HG02981 (cell line): Measurements from ENCODE around the gene COL28A1.
"Not testable (repeated sequence)": the region's sequence is repeated elsewhere in the genome, so short reads cannot be mapped to it uniquely, and the experiment has no call there.

ENCODE experiments used
- ATAC-seq: cut with Tn5 transposase; IDR thresholded peaks from one replicate; pipeline ENCODE4 v1.9.1; 2021; ENCODE audit warnings: mild to moderate bottlenecking, moderate library complexity; ENCODE audit not compliant: unreplicated experiment

COL28A1 gene

DNA sequence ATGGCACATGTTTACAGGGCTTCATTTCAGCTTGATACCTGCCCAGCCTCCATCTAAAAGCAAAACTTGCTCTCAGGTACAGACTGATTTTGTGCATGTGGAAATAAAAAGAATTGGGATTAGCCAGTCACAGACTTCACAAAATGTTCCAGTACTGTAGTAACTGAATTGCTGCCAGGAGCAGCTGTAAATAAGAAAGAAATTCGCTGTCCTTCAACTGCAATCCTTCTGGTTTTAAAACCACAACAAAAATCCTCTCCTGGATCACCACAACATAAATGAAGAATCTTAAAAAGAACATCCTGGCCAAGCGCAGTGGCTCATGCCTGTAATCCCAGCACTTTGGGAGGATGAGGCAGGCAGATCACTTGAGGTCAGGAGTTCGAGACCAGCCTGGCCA lies 27.1 kb upstream of the COL28A1 start:
- ATAC-seq: no peak

- ATAC-seq: not testable (repeated sequence)
Measured at GRCh38 chr7:7561591-7561990, 25.9 kb upstream of the COL28A1 start.

DNA sequence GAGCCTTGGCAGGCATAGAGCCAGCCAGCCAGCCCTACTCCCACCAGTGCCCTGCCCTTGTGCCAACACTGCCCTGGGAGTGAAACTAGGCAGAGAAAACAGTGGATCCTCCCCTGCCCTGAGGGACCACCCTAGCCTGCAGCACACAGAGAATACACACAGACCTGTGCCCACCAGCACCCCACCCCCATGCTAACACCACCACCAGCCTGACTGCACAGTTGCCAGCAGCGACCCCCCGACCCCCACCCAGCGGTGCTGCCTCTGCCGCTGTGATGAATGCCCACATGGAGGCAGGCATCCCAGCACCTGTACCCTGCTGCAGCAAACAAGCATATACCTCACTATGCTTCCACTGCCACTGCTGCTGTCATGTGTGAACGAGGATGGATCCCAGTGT lies 21.6 kb upstream of the COL28A1 start:
- ATAC-seq: no peak

DNA sequence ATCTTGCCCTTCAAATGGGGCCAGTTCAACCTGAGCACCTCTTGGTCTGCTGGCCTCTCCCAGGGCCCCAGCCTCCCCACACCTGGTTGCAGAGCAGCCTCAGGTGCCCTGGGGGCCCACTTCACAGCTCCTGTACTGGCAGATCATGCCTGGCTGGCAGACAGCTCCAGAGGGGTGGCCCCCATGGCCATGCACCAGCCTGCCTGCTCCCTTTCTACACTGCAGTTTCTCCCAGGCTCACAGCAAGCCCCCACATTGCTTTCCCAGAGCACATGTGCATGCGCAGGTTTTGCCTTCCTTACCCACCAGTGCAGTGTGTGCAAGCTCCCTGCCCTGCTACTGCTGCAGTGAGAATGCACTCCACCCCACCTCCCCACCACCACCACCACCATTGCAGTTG lies 21.2 kb upstream of the COL28A1 start:
- ATAC-seq: no peak

- no peak for ATAC-seq
Measured at GRCh38 chr7:7554649-7555575, 19.2 kb upstream of the COL28A1 start.

DNA sequence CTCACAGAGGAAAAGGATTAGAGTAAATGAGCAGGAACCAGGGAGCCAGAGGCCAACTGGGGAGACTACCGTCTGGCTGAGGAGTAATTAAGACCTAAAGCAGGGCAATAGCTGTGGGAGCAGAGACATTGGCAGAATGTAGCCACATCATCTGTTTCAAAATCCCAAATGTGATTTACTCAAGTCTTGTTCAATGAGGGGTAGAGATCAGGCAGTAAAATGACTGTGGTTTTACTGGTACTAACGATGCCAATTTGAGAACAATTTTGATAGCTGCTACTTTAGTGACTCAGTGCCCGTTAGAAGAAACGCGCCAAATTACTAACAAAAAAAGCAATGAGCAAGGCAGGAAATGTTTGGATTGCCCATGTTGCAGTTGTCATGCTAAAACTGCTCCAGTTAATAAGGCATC lies 18.4 kb upstream of the COL28A1 start:
- ATAC-seq: no peak

- no peak for ATAC-seq
Measured at GRCh38 chr7:7553386-7553785, 17.7 kb upstream of the COL28A1 start.

GRCh38 chr7:7552199-7552598 lies 16.5 kb upstream of the COL28A1 start:
- no peak for ATAC-seq

DNA sequence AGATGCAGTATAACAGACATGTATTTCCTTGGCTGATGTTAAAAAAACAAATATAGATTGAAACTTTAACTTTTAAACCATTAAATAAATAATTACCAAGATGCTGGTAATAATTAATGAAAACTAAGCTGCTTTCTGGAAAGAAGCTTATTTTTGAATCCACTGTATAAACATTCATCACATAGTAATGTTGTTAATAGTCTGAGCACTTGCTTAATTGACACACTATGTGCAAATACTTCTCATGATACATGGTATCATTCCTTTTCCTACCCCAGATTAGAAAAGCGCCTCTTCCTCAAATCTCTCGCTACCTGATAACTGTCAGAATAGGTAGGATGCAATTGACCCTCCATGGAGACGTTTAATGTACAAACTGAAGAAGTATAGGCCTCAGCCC lies 15.0 kb upstream of the COL28A1 start:
- ATAC-seq: no peak

DNA sequence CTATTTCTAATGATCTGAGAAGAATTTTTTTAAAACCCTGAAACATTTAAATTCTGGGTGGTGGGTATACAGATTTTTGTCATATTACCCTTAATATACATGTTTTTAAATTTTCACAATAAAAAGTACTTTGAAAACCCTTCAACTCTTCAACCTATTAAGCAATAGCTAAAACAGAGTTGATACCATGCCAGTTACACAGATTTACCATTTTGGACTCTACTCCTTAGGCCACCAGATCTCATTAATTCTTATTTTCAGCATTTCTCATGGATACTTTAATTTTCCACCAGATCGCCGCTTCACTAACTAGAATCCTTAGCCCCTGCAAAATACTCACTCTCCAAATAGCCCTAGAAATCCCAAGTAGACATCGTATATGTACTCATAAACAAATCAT lies 12.7 kb upstream of the COL28A1 start:
- ATAC-seq: no peak

DNA sequence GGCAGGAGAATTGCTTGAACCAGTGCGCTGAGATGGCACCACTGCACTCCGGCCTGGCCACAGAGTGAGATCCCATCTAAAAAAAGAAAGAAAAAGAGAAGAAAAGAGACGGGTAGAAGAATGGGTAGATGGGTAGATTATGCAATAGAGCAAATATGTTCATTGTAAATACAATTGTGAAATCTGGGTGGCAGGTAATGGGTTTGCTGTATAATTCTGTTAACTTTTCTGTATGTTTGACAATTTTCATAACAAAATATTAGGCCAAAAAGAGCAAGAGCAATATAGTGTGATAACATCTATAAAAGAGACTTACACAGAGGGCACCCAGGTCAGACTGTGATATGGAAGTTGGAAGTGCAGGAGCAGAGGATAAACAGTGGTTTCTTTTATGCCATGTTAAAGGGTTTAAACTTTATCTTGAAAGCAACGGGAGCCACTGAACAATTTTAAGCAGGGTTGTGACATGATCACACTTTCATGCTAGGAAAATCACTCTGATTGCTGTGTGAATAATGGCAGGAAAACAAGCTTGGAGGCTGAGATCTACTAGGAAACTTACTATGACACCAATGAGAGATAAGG lies 6.7 kb upstream of the COL28A1 start:
- no peak for ATAC-seq

DNA sequence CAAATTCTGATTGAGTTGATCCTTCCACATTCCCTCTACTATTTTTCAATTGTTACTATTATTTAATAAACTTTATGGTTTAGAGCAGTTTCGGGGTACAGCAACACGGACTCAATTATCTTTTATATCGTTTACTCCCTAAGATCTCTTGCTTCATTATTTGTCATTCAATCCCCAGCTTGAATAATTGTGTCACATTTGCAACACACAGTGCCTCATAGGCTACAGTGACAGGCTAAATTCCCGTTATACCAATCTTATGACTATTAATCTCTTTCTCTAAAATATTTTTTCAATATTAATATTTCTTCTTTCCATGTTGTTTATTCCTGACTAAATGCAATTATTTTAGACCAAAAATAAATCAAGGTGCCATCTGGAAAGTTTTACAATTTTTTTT lies 4.0 kb upstream of the COL28A1 start:
- ATAC-seq: no peak

DNA sequence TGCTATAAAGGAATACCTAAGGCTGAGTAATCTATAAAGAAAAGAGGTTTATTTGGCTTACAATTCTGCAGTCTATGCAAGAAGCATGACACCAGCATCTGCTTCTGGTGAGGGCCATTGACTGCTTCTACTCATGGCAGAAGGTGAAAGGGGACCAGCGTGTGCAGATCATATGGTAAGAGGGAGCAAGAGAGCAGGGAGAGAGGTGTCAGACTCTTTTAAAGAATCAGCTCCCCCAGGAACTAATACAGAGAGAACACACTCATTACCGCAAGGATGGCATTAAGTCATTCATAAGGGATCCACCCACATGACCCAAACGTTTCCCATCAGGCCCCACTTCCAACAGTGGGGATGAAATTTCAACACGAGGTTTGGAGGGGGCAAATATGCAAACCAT lies 3.5 kb upstream of the COL28A1 start:
- ATAC-seq: no peak

DNA sequence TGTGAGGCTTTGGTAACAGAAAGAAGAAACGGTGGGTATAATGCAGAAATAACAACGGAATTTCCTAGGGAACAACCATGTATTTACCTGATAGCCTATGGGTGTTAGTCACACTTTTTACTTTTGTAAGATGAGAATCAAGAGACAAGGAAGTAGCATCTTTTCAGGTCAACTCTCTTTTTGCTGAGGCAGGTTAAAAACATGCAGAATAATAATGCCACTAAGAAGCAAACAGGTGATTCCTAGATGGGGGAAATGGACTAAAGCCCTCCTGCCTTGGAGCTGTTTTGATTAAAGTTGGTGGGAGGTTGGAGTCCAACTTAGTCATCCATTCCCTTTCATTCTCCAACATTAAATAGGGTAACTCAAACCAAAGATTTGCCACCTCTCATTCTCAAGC lies 2.0 kb upstream of the COL28A1 start:
- no peak for ATAC-seq

DNA sequence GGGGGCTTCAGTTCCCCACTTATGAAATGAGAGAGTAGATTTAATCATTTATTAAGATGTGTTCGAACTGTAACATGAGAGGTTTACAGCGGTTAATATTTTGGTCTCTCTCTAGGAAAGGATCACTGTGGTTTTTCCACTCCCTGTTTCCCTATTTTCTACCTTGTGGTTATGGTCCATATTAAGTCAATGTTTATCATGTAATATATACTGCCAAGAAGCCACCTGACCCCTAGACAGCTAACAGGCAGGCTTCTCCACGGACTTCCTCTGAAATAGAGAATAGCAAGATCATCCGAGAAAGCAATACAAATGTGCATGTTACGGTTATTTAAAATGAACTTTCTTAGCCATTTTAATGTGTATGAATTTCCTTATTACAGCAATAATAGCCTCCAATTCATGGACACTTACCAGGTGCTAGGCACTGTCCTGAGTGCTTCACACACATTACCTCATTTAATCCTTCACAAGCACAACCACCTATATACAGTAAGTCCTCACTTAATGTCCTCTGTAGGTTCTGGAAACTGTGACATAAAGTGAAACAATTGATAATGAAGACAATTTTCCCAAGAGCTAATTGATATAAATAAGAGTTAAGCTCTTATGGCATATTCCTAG lies 835 bp upstream of the COL28A1 start:
- ATAC-seq: no peak

DNA sequence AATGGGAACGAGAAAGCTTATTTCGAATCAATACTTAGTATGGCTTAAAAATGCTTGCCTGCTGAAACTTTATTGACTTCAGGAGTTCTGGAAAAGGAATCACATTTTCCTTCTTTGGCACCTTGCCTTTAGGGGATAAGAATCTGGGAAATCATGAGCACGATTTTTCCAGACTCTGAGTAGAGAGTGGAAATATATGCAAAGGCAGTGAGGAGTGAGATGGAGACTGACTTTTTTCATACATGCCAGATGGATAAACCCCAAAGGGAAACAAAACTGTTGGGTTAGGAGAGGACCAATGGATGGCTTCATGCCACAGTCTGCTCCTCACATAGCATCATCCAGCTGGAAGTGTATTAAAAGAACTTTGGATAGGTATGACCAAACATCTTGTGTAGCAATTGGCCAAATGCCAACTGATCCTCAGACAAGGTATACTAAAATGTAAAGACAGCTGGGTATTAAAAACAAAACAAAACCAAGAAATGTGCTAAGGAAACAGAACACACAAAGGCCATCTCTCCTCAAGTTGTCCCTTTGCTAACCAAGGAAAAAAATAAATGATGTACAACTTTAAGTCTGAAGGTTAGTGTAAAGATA lies 1.7 kb downstream of the COL28A1 start:
- ATAC-seq: no peak

- no peak for ATAC-seq
Measured at GRCh38 chr7:7529328-7529727, 6.3 kb downstream of the COL28A1 start.

DNA sequence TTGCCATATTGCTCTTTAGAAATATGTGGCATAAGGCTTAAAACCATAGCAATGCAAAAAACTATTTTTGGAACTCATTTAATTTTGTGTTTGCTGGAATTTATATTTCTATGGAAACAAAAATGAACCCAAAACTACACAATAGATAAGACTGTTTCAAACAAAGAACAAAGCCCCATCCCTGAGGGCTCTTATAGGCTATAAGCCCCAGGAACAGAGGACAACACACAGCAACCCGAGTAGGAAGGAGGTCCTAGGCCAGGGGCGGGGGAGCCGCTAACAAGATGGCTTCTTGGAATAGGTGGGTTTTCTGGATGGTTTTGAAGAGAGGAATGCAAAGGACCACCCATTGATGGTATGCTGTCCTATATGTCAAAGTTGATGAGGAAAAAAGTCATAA lies 8.6 kb downstream of the COL28A1 start:
- no peak for ATAC-seq

- no peak for ATAC-seq
Measured at GRCh38 chr7:7526006-7526405, 9.7 kb downstream of the COL28A1 start.

- no peak for ATAC-seq
Measured at GRCh38 chr7:7524121-7524520, 11.6 kb downstream of the COL28A1 start.

- ATAC-seq: no peak
Measured at GRCh38 chr7:7522421-7522820, 13.3 kb downstream of the COL28A1 start.

- no peak for ATAC-seq
Measured at GRCh38 chr7:7521259-7521658, 14.4 kb downstream of the COL28A1 start.
